ENCODE data around the gene PRG2.

PRG2 gene

GRCh38 chr11:57414612-57415212, 24.3 kb upstream of the PRG2 start:
- Histone ChIP-seq H3K23ac (ENCODE audit: low read depth, low read length, poor library complexity) (peak overlapping the region; percentile 76), H2AK5ac (ENCODE audit: low read depth, low read length) (no peak overlapping the region), H2BK12ac (ENCODE audit: low read length) (no peak overlapping the region), H3K18ac (ENCODE audit: low read length) (no peak overlapping the region), H3K4me1 (ENCODE audit: control insufficient read depth in 2 of 2, insufficient read depth in 1 of 2, low read depth in 1 of 2, low read length in 2 of 2) (no peaks in the 10 kb centered on the region), H3K36me3 (replicated peaks in 1 of 2; ENCODE audit: control insufficient read depth in 2 of 2, insufficient read depth in 2 of 2, low read length in 2 of 2) (peaks cover 22 to 81% of the 10 kb centered on the region in 2 donors), H4K91ac (ENCODE audit: low read depth, low read length, poor library complexity) (no peak overlapping the region), H2BK120ac (ENCODE audit: low read depth, low read length) (no peak overlapping the region), H3K79me1 (ENCODE audit: low read depth, low read length) (no peaks in the 10 kb centered on the region), H3K9ac (ENCODE audit: low read depth, low read length, poor library complexity) (peak overlapping the region; percentile 34), H3K4me3 (ENCODE audit: low read length in 2 of 2) (peak overlapping the region in 1 of 2 donors; percentile 59), H3K14ac (ENCODE audit: low read length) (no peak overlapping the region), H4K8ac (ENCODE audit: low read depth, low read length) (no peak overlapping the region), H2AFZ (ENCODE audit: low read length) (no peak overlapping the region), H3K27me3 (ENCODE audit: control insufficient read depth in 3 of 3, insufficient read depth in 3 of 3, low read depth in 1 of 3, low read length in 3 of 3) (no peaks in the 10 kb centered on the region), H3K27ac (replicated peaks; ENCODE audit: low read length) (no peak overlapping the region), H3K9me3 (replicated peaks in 1 of 2; ENCODE audit: control insufficient read depth in 2 of 2, insufficient read depth in 1 of 2, low read depth in 1 of 2, low read length in 2 of 2) (no peaks in the 10 kb centered on the region), H2BK15ac (ENCODE audit: low read length) (no peak overlapping the region), H3K4ac (ENCODE audit: low read length) (peak overlapping the region; percentile 77), H2BK5ac (ENCODE audit: low read length) (no peak overlapping the region), H3K4me2 (ENCODE audit: insufficient read depth, low read length, poor library complexity, severe bottlenecking) (no peak overlapping the region)
- no peak for DNase-seq (ENCODE audit: low spot score)
- WGBS, 2 donors (ENCODE audit: extremely low coverage in 2 of 2, insufficient read length in 2 of 2, insufficient replicate concordance in 1 of 2) = no CpG with 5 or more reads among the region's 11 CpGs

GRCh38 chr11:57413681-57414080, 23.2 kb upstream of the PRG2 start:
- H3K79me1 ChIP-seq (ENCODE audit: low read depth, low read length) = no peaks in the 10 kb centered on the region
- no peak overlapping the region for H3K23ac ChIP-seq (ENCODE audit: low read depth, low read length, poor library complexity)
- no peak overlapping the region for H2BK15ac ChIP-seq (ENCODE audit: low read length)
- H2BK120ac ChIP-seq (ENCODE audit: low read depth, low read length) = no peak overlapping the region
- H4K91ac ChIP-seq (ENCODE audit: low read depth, low read length, poor library complexity) = no peak overlapping the region
- no peak overlapping the region for H3K14ac ChIP-seq (ENCODE audit: low read length)
- no peak overlapping the region for H2AK5ac ChIP-seq (ENCODE audit: low read depth, low read length)
- H3K9ac ChIP-seq (ENCODE audit: low read depth, low read length, poor library complexity) = no peak overlapping the region
- H4K8ac ChIP-seq (ENCODE audit: low read depth, low read length) = no peak overlapping the region
- no peaks in the 10 kb centered on the region for H3K9me3 ChIP-seq (replicated peaks in 1 of 2; ENCODE audit: control insufficient read depth in 2 of 2, insufficient read depth in 1 of 2, low read depth in 1 of 2, low read length in 2 of 2)
- H3K4ac ChIP-seq (ENCODE audit: low read length) = no peak overlapping the region
- no peak overlapping the region for H3K4me2 ChIP-seq (ENCODE audit: insufficient read depth, low read length, poor library complexity, severe bottlenecking)
- no CpG with 5 or more reads among the region's 4 CpGs for WGBS, 2 donors (ENCODE audit: extremely low coverage in 2 of 2, insufficient read length in 2 of 2, insufficient replicate concordance in 1 of 2)
- no peak overlapping the region for H2BK12ac ChIP-seq (ENCODE audit: low read length)
- no peak overlapping the region for H2BK5ac ChIP-seq (ENCODE audit: low read length)
- H2AFZ ChIP-seq (ENCODE audit: low read length) = no peak overlapping the region
- no peaks in the 10 kb centered on the region for H3K4me1 ChIP-seq (ENCODE audit: control insufficient read depth in 2 of 2, insufficient read depth in 1 of 2, low read depth in 1 of 2, low read length in 2 of 2)
- no peak overlapping the region for H3K27ac ChIP-seq (replicated peaks; ENCODE audit: low read length)
- no peak overlapping the region for H3K18ac ChIP-seq (ENCODE audit: low read length)
- H3K27me3 ChIP-seq (ENCODE audit: control insufficient read depth in 3 of 3, insufficient read depth in 3 of 3, low read depth in 1 of 3, low read length in 3 of 3) = no peaks in the 10 kb centered on the region
- no peak for DNase-seq (ENCODE audit: low spot score)
- H3K4me3 ChIP-seq (ENCODE audit: low read length in 2 of 2) = no peak overlapping the region
- H3K36me3 ChIP-seq (replicated peaks in 1 of 2; ENCODE audit: control insufficient read depth in 2 of 2, insufficient read depth in 2 of 2, low read length in 2 of 2) = peaks cover 24 to 85% of the 10 kb centered on the region in 2 donors

GRCh38 chr11:57410287-57410686, 19.8 kb upstream of the PRG2 start:
- H3K4me2 ChIP-seq (ENCODE audit: insufficient read depth, low read length, poor library complexity, severe bottlenecking) = no peak overlapping the region
- peaks cover 0 to 1% of the 10 kb centered on the region in 2 donors for H3K4me1 ChIP-seq (ENCODE audit: control insufficient read depth in 2 of 2, insufficient read depth in 1 of 2, low read depth in 1 of 2, low read length in 2 of 2)
- peaks cover 25 to 77% of the 10 kb centered on the region in 2 donors for H3K36me3 ChIP-seq (replicated peaks in 1 of 2; ENCODE audit: control insufficient read depth in 2 of 2, insufficient read depth in 2 of 2, low read length in 2 of 2)
- H2AFZ ChIP-seq (ENCODE audit: low read length) = no peak overlapping the region
- no peak for DNase-seq (ENCODE audit: low spot score)
- no peak overlapping the region for H3K4ac ChIP-seq (ENCODE audit: low read length)
- no peak overlapping the region for H3K23ac ChIP-seq (ENCODE audit: low read depth, low read length, poor library complexity)
- no peaks in the 10 kb centered on the region for H3K9me3 ChIP-seq (replicated peaks in 1 of 2; ENCODE audit: control insufficient read depth in 2 of 2, insufficient read depth in 1 of 2, low read depth in 1 of 2, low read length in 2 of 2)
- no peak overlapping the region for H4K8ac ChIP-seq (ENCODE audit: low read depth, low read length)
- no peak overlapping the region for H4K91ac ChIP-seq (ENCODE audit: low read depth, low read length, poor library complexity)
- no peak overlapping the region for H2BK5ac ChIP-seq (ENCODE audit: low read length)
- no peak overlapping the region for H3K27ac ChIP-seq (replicated peaks; ENCODE audit: low read length)
- H3K79me1 ChIP-seq (ENCODE audit: low read depth, low read length) = no peaks in the 10 kb centered on the region
- no peak overlapping the region for H2AK5ac ChIP-seq (ENCODE audit: low read depth, low read length)
- no peak overlapping the region for H3K9ac ChIP-seq (ENCODE audit: low read depth, low read length, poor library complexity)
- no peak overlapping the region for H3K18ac ChIP-seq (ENCODE audit: low read length)
- H2BK15ac ChIP-seq (ENCODE audit: low read length) = no peak overlapping the region
- H3K4me3 ChIP-seq (ENCODE audit: low read length in 2 of 2) = no peak overlapping the region
- no peak overlapping the region for H2BK12ac ChIP-seq (ENCODE audit: low read length)
- no peak overlapping the region for H3K14ac ChIP-seq (ENCODE audit: low read length)
- no peaks in the 10 kb centered on the region for H3K27me3 ChIP-seq (ENCODE audit: control insufficient read depth in 3 of 3, insufficient read depth in 3 of 3, low read depth in 1 of 3, low read length in 3 of 3)
- H2BK120ac ChIP-seq (ENCODE audit: low read depth, low read length) = no peak overlapping the region

- Histone ChIP-seq H2AK5ac (ENCODE audit: low read depth, low read length) (no peak overlapping the region), H3K36me3 (replicated peaks in 1 of 2; ENCODE audit: control insufficient read depth in 2 of 2, insufficient read depth in 2 of 2, low read length in 2 of 2) (peaks cover 20 to 69% of the 10 kb centered on the region in 2 donors), H3K79me1 (ENCODE audit: low read depth, low read length) (no peaks in the 10 kb centered on the region), H3K4ac (ENCODE audit: low read length) (no peak overlapping the region), H3K4me3 (ENCODE audit: low read length in 2 of 2) (no peak overlapping the region), H3K23ac (ENCODE audit: low read depth, low read length, poor library complexity) (peak overlapping the region; percentile 4), H3K27me3 (ENCODE audit: control insufficient read depth in 3 of 3, insufficient read depth in 3 of 3, low read depth in 1 of 3, low read length in 3 of 3) (no peaks in the 10 kb centered on the region), H3K9me3 (replicated peaks in 1 of 2; ENCODE audit: control insufficient read depth in 2 of 2, insufficient read depth in 1 of 2, low read depth in 1 of 2, low read length in 2 of 2) (no peaks in the 10 kb centered on the region), H2BK12ac (ENCODE audit: low read length) (no peak overlapping the region), H3K4me2 (ENCODE audit: insufficient read depth, low read length, poor library complexity, severe bottlenecking) (no peak overlapping the region), H3K27ac (replicated peaks; ENCODE audit: low read length) (no peak overlapping the region), H3K18ac (ENCODE audit: low read length) (no peak overlapping the region), H2AFZ (ENCODE audit: low read length) (no peak overlapping the region), H2BK5ac (ENCODE audit: low read length) (peak overlapping the region; percentile 56), H4K8ac (ENCODE audit: low read depth, low read length) (no peak overlapping the region), H3K9ac (ENCODE audit: low read depth, low read length, poor library complexity) (peak overlapping the region; percentile 38), H3K4me1 (ENCODE audit: control insufficient read depth in 2 of 2, insufficient read depth in 1 of 2, low read depth in 1 of 2, low read length in 2 of 2) (peaks cover 0 to 1% of the 10 kb centered on the region in 2 donors), H4K91ac (ENCODE audit: low read depth, low read length, poor library complexity) (peak overlapping the region; percentile 64), H2BK120ac (ENCODE audit: low read depth, low read length) (no peak overlapping the region), H3K14ac (ENCODE audit: low read length) (no peak overlapping the region), H2BK15ac (ENCODE audit: low read length) (no peak overlapping the region)
- no peak for DNase-seq (ENCODE audit: low spot score)
- no CpG with 5 or more reads among the region's 18 CpGs for WGBS, 2 donors (ENCODE audit: extremely low coverage in 2 of 2, insufficient read length in 2 of 2, insufficient replicate concordance in 1 of 2)
These were observed 19.1 kb upstream of the PRG2 start for GRCh38 chr11:57409321-57410100.
